ENCODE results near the gene IGFBP4.

Gene IGFBP4

DNA sequence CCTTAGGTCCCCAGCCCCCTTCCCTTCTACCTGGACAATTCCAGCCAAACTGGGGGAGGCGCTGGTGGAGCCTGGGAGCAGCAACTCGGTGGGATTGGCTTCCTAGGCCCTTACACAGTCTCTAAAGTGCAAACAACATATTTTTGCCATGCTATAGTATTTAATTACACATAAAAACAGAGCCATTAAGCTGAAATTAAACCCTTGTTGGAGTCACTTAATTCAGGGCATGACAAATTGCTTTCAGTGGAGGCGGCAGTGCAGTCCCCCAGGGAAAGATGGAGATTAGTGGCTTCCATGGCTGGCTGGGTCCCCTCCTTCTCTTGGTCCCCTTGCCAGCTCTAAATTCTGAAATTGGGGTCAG is 17.3 kb downstream of the IGFBP4 start:
- TF ChIP-seq, protein P1, sequence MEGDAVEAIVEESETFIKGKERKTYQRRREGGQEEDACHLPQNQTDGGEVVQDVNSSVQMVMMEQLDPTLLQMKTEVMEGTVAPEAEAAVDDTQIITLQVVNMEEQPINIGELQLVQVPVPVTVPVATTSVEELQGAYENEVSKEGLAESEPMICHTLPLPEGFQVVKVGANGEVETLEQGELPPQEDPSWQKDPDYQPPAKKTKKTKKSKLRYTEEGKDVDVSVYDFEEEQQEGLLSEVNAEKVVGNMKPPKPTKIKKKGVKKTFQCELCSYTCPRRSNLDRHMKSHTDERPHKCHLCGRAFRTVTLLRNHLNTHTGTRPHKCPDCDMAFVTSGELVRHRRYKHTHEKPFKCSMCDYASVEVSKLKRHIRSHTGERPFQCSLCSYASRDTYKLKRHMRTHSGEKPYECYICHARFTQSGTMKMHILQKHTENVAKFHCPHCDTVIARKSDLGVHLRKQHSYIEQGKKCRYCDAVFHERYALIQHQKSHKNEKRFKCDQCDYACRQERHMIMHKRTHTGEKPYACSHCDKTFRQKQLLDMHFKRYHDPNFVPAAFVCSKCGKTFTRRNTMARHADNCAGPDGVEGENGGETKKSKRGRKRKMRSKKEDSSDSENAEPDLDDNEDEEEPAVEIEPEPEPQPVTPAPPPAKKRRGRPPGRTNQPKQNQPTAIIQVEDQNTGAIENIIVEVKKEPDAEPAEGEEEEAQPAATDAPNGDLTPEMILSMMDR (IDR thresholded peaks at IDR 0.05; ENCODE audit: low read depth, low read length, missing control alignments), result no peak
- DNase-seq (ENCODE audit: low read depth), result no peak
- no peak overlapping the region for H3K4me3 ChIP-seq (ENCODE audit: low read depth, low read length)
- in situ Hi-C loops (cut with HindIII; ENCODE audit: low sequenced_read_pairs), result loop anchor here (5.0 kb wide), 1 partner anchor 72 kb away; no protein-coding TSS in a partner anchor

DNA sequence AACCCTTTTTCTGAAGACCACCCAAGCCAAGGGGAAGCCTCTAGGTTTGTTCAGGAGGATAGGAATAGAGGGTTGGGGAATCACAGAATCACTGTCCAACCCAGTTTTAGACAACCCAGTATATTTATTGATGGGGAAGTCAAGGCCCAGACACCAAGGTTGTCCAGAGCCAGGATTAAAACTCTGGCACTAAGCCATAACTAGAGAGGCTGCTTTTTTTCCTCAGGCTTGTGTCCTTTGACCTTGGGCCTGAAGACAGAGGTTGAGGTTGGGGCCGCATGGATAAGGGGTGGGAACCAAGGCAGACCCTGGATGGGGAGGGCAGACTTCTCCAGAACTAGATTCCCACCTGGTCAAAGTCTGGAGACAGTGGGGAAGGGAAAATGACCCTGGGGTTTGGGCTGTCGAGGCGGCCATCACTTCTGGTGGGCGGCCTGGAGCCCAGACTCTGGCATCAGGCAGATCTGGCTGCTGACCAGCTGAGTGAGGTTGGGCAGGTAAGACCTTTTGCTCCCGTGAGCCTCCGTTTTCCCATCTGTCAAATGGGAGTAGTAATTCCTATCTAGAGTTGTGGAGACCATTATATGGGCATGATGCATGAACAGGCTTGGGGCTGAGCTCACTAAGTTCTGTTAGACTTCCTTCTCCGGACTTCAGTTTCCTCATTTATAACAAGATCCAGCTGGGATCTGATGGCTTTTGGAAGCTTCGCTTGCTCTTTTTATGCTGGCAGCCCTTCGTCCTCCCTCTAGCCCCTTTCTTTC is 17.9 kb downstream of the IGFBP4 start:
- TF ChIP-seq, protein P1 (IDR thresholded peaks at IDR 0.05; ENCODE audit: low read depth, low read length, missing control alignments), result no peak
- DNase-seq (ENCODE audit: low read depth), result no peak
- H3K4me3 ChIP-seq (ENCODE audit: low read depth, low read length), result no peak overlapping the region
- in situ Hi-C loops (cut with HindIII; ENCODE audit: low sequenced_read_pairs), result loop anchor here (5.0 kb wide), 1 partner anchor 71 kb away; no protein-coding TSS in a partner anchor

DNA sequence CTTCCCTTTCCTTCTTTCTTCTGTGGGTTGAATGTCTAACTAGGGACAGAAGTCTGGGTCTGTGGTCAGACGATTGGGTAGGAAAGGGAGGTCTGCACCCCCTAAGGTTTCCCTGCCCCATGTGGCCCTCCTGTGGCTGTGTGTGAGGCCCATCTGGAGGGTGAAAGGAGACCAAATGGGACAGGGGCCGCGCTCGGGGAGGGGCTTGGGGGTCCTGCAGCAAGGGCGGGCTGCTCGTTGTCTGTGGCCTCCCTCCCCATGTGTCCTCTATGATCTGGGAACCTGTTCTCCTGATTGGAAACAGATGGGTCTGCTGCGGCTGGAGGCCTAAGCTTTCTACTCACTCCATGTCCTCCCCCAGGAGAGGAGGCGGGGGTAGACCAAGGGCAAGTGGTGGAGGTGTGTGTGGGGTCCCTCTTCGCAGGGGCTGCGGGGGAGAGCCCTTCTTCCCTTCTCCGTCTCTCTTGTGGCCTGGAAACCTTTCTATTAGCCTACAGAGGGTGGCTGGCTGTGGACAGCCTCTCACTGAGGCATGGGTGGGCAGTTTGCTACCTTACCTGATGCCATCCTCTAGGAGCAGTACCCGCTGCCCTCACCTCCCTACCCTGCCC is 18.6 kb downstream of the IGFBP4 start:
- H3K4me3 ChIP-seq (ENCODE audit: low read depth, low read length), result no peak overlapping the region
- TF ChIP-seq, protein P1 (IDR thresholded peaks at IDR 0.05; ENCODE audit: low read depth, low read length, missing control alignments), result no peak
- in situ Hi-C loops (cut with HindIII; ENCODE audit: low sequenced_read_pairs), result loop anchor here (5.0 kb wide), 1 partner anchor 70 kb away; no protein-coding TSS in a partner anchor
- DNase-seq (ENCODE audit: low read depth), result no peak

DNA sequence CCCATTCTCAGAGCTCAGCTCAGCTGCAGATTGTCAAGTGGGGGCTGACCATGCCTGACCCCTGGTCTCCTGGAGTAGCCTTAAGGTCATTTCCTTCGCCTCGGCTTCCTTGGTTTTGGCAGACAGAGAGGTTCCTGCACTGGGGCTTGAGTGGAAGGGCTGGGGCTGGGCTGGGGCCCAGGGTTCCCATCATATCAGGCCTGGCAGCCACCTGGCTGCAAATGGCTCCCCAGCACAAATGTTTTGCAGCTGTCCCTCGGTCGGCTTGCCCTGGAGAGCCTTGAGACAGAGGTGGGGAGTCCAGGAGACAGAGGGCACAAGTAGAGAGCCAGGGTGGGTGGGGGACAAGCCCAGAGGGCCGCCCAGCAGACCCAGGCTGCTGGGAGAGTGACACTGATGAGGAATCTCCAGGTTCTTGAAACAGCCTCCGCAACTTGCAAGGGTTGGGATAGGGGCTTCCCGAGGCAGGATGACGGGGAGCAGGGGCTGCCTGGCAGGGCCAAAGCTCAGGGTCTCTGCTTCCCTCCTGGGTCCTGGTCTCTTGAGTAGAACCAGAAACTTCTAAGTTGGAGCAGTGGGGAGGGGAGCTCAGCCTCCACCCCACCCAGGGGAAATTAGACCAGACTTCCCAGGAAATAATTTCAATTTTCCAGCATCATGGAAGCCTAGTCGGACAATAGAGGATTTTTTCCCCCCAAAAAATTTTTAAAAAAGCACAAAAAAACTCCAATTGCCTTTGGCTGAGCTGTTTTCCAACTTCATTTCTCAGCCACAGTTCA is 19.3 kb downstream of the IGFBP4 start:
- in situ Hi-C loops (cut with HindIII; ENCODE audit: low sequenced_read_pairs), result loop anchor here (5.0 kb wide), 1 partner anchor 70 kb away; no protein-coding TSS in a partner anchor
- no peak for DNase-seq (ENCODE audit: low read depth)
- no peak overlapping the region for H3K4me3 ChIP-seq (ENCODE audit: low read depth, low read length)
- TF ChIP-seq, protein P1 (IDR thresholded peaks at IDR 0.05; ENCODE audit: low read depth, low read length, missing control alignments), result no peak

DNA sequence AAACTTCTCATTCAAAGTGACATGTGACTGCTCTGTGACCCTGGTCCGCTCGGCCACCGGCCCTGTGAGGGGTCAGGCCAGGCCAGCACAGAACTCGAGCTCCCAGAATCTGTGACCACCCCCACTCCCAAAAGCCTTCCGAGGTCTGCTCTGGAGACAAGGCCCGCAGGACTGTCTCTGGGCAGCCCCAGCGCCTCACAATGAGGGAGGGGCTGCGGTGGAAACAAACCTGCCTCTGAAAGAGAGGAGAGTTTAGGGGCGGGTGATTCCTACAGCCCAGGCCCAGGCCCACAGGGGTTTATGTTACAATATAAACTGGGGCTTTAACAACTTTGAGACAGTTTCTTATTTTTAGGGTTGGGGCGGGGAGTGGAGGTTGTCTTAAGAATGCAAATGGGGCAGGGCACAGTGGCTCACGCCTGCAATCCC is 19.9 kb downstream of the IGFBP4 start:
- in situ Hi-C loops (cut with HindIII; ENCODE audit: low sequenced_read_pairs), result loop anchor here (5.0 kb wide), 1 partner anchor 69 kb away; no protein-coding TSS in a partner anchor
- TF ChIP-seq, protein P1 (IDR thresholded peaks at IDR 0.05; ENCODE audit: low read depth, low read length, missing control alignments), result no peak
- H3K4me3 ChIP-seq (ENCODE audit: low read depth, low read length), result no peak overlapping the region
- DNase-seq (ENCODE audit: low read depth), result no peak

DNA sequence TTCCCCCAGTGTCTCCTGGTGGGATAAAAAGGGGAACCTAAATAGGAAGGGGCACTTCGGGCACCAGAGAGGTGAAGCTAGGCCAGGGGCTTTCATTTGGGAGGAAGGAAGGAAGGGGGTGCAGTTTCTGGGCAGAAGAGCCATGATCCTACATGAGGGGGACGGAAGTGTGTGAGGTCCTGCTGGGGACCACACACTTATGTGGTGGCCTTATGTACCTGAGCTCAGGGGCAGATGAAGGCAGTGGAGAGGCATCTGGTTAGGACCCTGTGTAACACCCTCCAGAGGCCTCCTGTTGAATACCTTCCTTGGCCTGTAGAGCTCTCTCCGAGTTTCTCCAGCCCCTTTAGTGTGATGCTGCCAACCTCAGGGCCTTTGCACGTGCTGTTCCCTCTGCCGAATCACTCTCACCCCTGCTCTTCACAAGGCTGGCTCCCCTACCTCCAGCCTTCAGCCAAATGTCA is 21.2 kb downstream of the IGFBP4 start:
- TF ChIP-seq, protein P1 (IDR thresholded peaks at IDR 0.05; ENCODE audit: low read depth, low read length, missing control alignments), result no peak
- no peak overlapping the region for H3K4me3 ChIP-seq (ENCODE audit: low read depth, low read length)
- in situ Hi-C loops (cut with HindIII; ENCODE audit: low sequenced_read_pairs), result loop anchor here (5.0 kb wide), 1 partner anchor 68 kb away; no protein-coding TSS in a partner anchor
- DNase-seq (ENCODE audit: low read depth), result no peak
